K562 (cell line): Measurements from ENCODE around the gene INSL3. TPM values are rescaled to one million over a fixed set of nuclear protein-coding genes. Genes with fewer than 3 reads are reported as not detected.
A peak's percentile ranks its signal among the peaks of the same experiment; 100 is the strongest.

Source experiments
- BDP1 ChIP-seq: IDR thresholded peaks from 3 replicates; pipeline ENCODE4 v1.6.1; 2011; ENCODE audit not compliant: insufficient read length, insufficient read depth
- BHLHE40 ChIP-seq: IDR thresholded peaks from 2 replicates; pipeline ENCODE4 v1.6.1; 2011; ENCODE audit warnings: low read length, improper control_type of control experiment
- FOXA3 ChIP-seq, 2 experiments: fragments of 450-650 bp in 1 of 2; sonication (generic) in 1 of 2; formaldehyde crosslinking; IDR thresholded peaks in 1 of 2; conservative IDR thresholded peaks in 1 of 2; 2 replicates each; pipeline versions ENCODE4 v1.4.0 to v1.8.0; 2020 to 2022; ENCODE audit warnings: mild to moderate bottlenecking in 2 of 2, missing genetic modification reagents in 1 of 2
- FOXP1 ChIP-seq: sonication (generic); formaldehyde crosslinking; IDR thresholded peaks from 2 replicates; pipeline ENCODE4 v1.8.0; 2022; ENCODE audit warnings: mild to moderate bottlenecking, missing genetic modification reagents
- NR4A1 ChIP-seq, 2 experiments: fragments of 250-450 bp in 1 of 2; fragments of 450-650 bp in 1 of 2; sonication (Bioruptor Pico) in 1 of 2; IDR thresholded peaks; 2 replicates each; pipeline versions ENCODE4 v1.4.0 to v1.6.1; 2016 to 2020; ENCODE audit warnings: mild to moderate bottlenecking in 2 of 2, missing compliant biosample characterization in 1 of 2, missing genetic modification characterization in 1 of 2, moderate library complexity in 1 of 2
- PHTF2 ChIP-seq: fragments of 250-450 bp; sonication (Bioruptor Pico); IDR thresholded peaks from 2 replicates; pipeline ENCODE4 v1.5.0; 2021; ENCODE audit warnings: mild to moderate bottlenecking
- RBFOX2 ChIP-seq: fragments of 200-400 bp; formaldehyde crosslinking; IDR thresholded peaks from 2 replicates; pipeline ENCODE4 v1.6.1; 2017; ENCODE audit warnings: low read depth, mild to moderate bottlenecking, low read length, moderate library complexity
- SP1 ChIP-seq: sonication (generic); formaldehyde crosslinking; IDR thresholded peaks from 2 replicates; pipeline ENCODE4 v1.8.1; 2022; ENCODE audit warnings: mild to moderate bottlenecking, missing genetic modification reagents
- polyA plus RNA-seq, 8 experiments: library from polyadenylated mRNA; depleted of rRNA in 4 of 8; stranded (reverse) in 5 of 8; unstranded in 3 of 8; fragments of >200 nt; fragmentation: Nextera tagmentation in 2 of 8; fragmentation: Illumina TruSeq in 1 of 8; extraction: Ambion mirVana in 2 of 8; extraction: Trizol in 1 of 8; gene quantifications; 2 replicates each; pipeline versions ENCODE4 v1.2.1 to v1.2.3, GENCODE V29; 2011 to 2014; ENCODE audit warnings: inconsistent platforms in 1 of 8, missing spikeins in 1 of 8
- total RNA-seq, 7 experiments: library from RNA; depleted of rRNA in 6 of 7; stranded (reverse); fragments of >200 nt in 6 of 7; fragmentation: Illumina TruSeq in 2 of 7; extraction: Trizol in 2 of 7; gene quantifications; 2 replicates each; pipeline versions ENCODE4 v1.2.1 to v1.2.3, GENCODE V29; 2011 to 2021; ENCODE audit warnings: low replicate concordance in 1 of 7
- TF ChIP-seq, protein P1 (sequence below): fragments of 450-650 bp; IDR thresholded peaks from 2 replicates; pipeline ENCODE4 v1.6.1; 2018; ENCODE audit not compliant: partially characterized antibody
- TF ChIP-seq, protein P2 (sequence below), 2 experiments: fragments of 450-650 bp in 1 of 2; sonication (generic) in 1 of 2; formaldehyde crosslinking in 1 of 2; IDR thresholded peaks; 2 replicates each; pipeline versions ENCODE4 v1.7.1 to v1.9.0; 2016 to 2022; ENCODE audit warnings: inconsistent platforms in 1 of 2, mild to moderate bottlenecking in 1 of 2, missing genetic modification reagents in 1 of 2
- TF ChIP-seq, protein P3 (sequence below): fragments of 450-650 bp; formaldehyde crosslinking; conservative IDR thresholded peaks from 2 replicates; pipeline ENCODE4 v1.4.0; 2022; ENCODE audit warnings: mild to moderate bottlenecking, missing genetic modification characterization

The INSL3 gene
- total and polyA plus RNA-seq, 9 of the 15 experiments (the other 6 are each of a cell fraction or from before 2014, with no cell fraction given) = not detected

DNA sequence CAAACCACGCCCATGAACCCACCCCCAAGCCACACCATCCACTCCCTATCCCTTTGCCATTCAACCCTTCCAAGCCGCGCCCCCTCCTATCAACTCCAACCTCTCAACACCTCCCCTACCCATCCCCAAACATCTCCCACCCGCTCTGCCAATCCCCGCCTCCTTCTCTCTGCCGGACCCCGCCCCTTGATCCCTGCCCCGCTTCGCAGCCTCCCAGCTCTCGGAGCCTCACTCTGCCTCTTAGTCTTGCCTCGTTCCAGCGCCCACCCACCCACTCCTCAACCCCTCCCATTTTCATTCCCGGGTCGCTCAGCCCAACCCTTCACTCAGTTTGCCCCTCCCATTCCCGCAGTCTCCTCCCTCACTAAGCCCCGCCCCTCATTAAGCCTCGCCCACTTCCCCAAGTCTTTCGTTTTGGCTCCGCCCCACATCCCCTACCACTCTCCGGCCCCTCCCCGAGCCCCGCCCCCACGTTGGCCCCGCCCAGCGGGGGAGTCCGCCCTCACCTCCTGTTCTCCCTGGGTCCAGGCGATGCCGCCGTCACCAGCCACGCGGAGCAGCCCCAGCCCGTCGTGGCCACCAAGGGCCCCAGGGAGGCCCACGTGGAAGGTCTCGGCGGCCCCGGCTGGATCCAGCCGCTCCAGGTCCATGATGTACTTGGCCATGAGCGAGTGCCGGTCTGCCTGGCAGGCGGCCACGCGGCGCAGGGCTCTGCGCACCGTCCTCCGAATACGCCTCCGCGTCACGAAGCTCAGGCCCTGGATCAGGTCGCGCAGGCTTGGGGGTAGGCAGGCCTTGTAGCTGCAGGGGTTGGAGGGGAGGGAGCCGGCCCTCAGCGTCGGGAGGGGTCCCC lies 20.7 kb upstream of the INSL3 start (continued):
- TF ChIP-seq, protein P1, sequence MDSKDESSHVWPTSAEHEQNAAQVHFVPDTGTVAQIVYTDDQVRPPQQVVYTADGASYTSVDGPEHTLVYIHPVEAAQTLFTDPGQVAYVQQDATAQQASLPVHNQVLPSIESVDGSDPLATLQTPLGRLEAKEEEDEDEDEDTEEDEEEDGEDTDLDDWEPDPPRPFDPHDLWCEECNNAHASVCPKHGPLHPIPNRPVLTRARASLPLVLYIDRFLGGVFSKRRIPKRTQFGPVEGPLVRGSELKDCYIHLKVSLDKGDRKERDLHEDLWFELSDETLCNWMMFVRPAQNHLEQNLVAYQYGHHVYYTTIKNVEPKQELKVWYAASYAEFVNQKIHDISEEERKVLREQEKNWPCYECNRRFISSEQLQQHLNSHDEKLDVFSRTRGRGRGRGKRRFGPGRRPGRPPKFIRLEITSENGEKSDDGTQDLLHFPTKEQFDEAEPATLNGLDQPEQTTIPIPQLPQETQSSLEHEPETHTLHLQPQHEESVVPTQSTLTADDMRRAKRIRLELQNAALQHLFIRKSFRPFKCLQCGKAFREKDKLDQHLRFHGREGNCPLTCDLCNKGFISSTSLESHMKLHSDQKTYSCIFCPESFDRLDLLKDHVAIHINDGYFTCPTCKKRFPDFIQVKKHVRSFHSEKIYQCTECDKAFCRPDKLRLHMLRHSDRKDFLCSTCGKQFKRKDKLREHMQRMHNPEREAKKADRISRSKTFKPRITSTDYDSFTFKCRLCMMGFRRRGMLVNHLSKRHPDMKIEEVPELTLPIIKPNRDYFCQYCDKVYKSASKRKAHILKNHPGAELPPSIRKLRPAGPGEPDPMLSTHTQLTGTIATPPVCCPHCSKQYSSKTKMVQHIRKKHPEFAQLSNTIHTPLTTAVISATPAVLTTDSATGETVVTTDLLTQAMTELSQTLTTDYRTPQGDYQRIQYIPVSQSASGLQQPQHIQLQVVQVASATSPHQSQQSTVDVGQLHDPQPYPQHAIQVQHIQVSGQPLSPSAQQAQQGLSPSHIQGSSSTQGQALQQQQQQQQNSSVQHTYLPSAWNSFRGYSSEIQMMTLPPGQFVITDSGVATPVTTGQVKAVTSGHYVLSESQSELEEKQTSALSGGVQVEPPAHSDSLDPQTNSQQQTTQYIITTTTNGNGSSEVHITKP = peak; percentile 78
- TF ChIP-seq SP1 (CRISPR knock-in tag) = peak; percentile 84
- TF ChIP-seq FOXP1 (CRISPR knock-in tag) = peak; percentile 95
- TF ChIP-seq, protein P2, sequence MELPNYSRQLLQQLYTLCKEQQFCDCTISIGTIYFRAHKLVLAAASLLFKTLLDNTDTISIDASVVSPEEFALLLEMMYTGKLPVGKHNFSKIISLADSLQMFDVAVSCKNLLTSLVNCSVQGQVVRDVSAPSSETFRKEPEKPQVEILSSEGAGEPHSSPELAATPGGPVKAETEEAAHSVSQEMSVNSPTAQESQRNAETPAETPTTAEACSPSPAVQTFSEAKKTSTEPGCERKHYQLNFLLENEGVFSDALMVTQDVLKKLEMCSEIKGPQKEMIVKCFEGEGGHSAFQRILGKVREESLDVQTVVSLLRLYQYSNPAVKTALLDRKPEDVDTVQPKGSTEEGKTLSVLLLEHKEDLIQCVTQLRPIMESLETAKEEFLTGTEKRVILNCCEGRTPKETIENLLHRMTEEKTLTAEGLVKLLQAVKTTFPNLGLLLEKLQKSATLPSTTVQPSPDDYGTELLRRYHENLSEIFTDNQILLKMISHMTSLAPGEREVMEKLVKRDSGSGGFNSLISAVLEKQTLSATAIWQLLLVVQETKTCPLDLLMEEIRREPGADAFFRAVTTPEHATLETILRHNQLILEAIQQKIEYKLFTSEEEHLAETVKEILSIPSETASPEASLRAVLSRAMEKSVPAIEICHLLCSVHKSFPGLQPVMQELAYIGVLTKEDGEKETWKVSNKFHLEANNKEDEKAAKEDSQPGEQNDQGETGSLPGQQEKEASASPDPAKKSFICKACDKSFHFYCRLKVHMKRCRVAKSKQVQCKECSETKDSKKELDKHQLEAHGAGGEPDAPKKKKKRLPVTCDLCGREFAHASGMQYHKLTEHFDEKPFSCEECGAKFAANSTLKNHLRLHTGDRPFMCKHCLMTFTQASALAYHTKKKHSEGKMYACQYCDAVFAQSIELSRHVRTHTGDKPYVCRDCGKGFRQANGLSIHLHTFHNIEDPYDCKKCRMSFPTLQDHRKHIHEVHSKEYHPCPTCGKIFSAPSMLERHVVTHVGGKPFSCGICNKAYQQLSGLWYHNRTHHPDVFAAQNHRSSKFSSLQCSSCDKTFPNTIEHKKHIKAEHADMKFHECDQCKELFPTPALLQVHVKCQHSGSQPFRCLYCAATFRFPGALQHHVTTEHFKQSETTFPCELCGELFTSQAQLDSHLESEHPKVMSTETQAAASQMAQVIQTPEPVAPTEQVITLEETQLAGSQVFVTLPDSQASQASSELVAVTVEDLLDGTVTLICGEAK (IDR thresholded peaks at IDR 0.05) = 0 out of 2 replicates have a peak, but pooled peaks have one; percentile 40
- TF ChIP-seq, protein P2 (CRISPR knock-in tag; IDR thresholded peaks at IDR 0.05) = no peak
- TF ChIP-seq FOXA3 (CRISPR knock-in tag; conservative IDR thresholded peaks at IDR 0.05 in 1 of 2, IDR thresholded peaks at IDR 0.05 in 1 of 2) = peak in 1 of 2 experiments; percentile 73; a peak in 2 of 4 replicates
- TF ChIP-seq PHTF2 (CRISPR knock-in tag) = no peak
- TF ChIP-seq BHLHE40 = no peak
- no peak for TF ChIP-seq BDP1
- TF ChIP-seq, protein P3, sequence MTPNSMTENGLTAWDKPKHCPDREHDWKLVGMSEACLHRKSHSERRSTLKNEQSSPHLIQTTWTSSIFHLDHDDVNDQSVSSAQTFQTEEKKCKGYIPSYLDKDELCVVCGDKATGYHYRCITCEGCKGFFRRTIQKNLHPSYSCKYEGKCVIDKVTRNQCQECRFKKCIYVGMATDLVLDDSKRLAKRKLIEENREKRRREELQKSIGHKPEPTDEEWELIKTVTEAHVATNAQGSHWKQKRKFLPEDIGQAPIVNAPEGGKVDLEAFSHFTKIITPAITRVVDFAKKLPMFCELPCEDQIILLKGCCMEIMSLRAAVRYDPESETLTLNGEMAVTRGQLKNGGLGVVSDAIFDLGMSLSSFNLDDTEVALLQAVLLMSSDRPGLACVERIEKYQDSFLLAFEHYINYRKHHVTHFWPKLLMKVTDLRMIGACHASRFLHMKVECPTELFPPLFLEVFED = peak; percentile 82
- peak; percentile 82 for TF ChIP-seq RBFOX2
- 0 out of 2 replicates have a peak, but pooled peaks have one; percentile 72 for TF ChIP-seq NR4A1 (CRISPR knock-in tag; IDR thresholded peaks at IDR 0.05)
- no peak for TF ChIP-seq NR4A1 (tag; IDR thresholded peaks at IDR 0.05)
